Neuron (in vitro differentiated cells): ENCODE data around the gene ARHGEF26.

Experiments
- H2AFZ ChIP-seq: one replicate; pipeline ENCODE4 v1.6.1; 2013; ENCODE audit warnings: low read depth, mild to moderate bottlenecking, inconsistent platforms, low read length, moderate library complexity
- H3K27me3 ChIP-seq: one replicate; pipeline ENCODE4 v1.6.1; 2013; ENCODE audit warnings: low read length; ENCODE audit not compliant: insufficient read depth
- H3K36me3 ChIP-seq: one replicate; pipeline ENCODE4 v1.6.1; 2013; ENCODE audit warnings: low read length; ENCODE audit not compliant: insufficient read depth
- H3K4me1 ChIP-seq: one replicate; pipeline ENCODE4 v1.6.1; 2013; ENCODE audit warnings: low read length; ENCODE audit not compliant: insufficient read depth
- H3K4me3 ChIP-seq: 2 replicates; pipeline ENCODE4 v1.5.1; 2013; ENCODE audit warnings: mild to moderate bottlenecking, low read length, moderate library complexity
- H3K9me3 ChIP-seq: one replicate; pipeline ENCODE4 v1.6.1; 2013; ENCODE audit warnings: low read length

The ARHGEF26 gene

GRCh38 chr3:154144825-154145465, 23.8 kb downstream of the ARHGEF26 start:
- H2AFZ ChIP-seq: peak overlapping the region; percentile 5

GRCh38 chr3:154148541-154148940, 27.4 kb downstream of the ARHGEF26 start:
- H3K27me3 ChIP-seq: no peaks in the 10 kb centered on the region
- peaks cover 43% of the 10 kb centered on the region for H3K4me1 ChIP-seq
- H3K4me3 ChIP-seq: no peak overlapping the region
- no peaks in the 10 kb centered on the region for H3K9me3 ChIP-seq
- peaks cover 15% of the 10 kb centered on the region for H3K36me3 ChIP-seq
- H2AFZ ChIP-seq: no peak overlapping the region

More at GRCh38 chr3:154144825-154145465, 23.8 kb downstream of the ARHGEF26 start:
- no peaks in the 10 kb centered on the region for H3K27me3 ChIP-seq
- no peaks in the 10 kb centered on the region for H3K9me3 ChIP-seq
- H3K36me3 ChIP-seq: no peaks in the 10 kb centered on the region
- no peak overlapping the region for H3K4me3 ChIP-seq
- H3K4me1 ChIP-seq: peaks cover 38% of the 10 kb centered on the region

- no peaks in the 10 kb centered on the region for H3K27me3 ChIP-seq
- H2AFZ ChIP-seq: no peak overlapping the region
- H3K36me3 ChIP-seq: peaks cover 19% of the 10 kb centered on the region
- no peak overlapping the region for H3K4me3 ChIP-seq
- peaks cover 35% of the 10 kb centered on the region for H3K4me1 ChIP-seq
- H3K9me3 ChIP-seq: no peaks in the 10 kb centered on the region
Measured at GRCh38 chr3:154149286-154149685, 28.1 kb downstream of the ARHGEF26 start.

GRCh38 chr3:154151969-154152368, 30.8 kb downstream of the ARHGEF26 start:
- no peaks in the 10 kb centered on the region for H3K27me3 ChIP-seq
- H3K36me3 ChIP-seq: peaks cover 24% of the 10 kb centered on the region

GRCh38 chr3:154152741-154153140, 31.6 kb downstream of the ARHGEF26 start:
- no peaks in the 10 kb centered on the region for H3K9me3 ChIP-seq
- peaks cover 20% of the 10 kb centered on the region for H3K4me1 ChIP-seq
- no peak overlapping the region for H2AFZ ChIP-seq
- H3K27me3 ChIP-seq: no peaks in the 10 kb centered on the region
- no peak overlapping the region for H3K4me3 ChIP-seq
- peaks cover 24% of the 10 kb centered on the region for H3K36me3 ChIP-seq

More at GRCh38 chr3:154151969-154152368, 30.8 kb downstream of the ARHGEF26 start:
- H2AFZ ChIP-seq: no peak overlapping the region
- no peak overlapping the region for H3K4me3 ChIP-seq
- H3K9me3 ChIP-seq: no peaks in the 10 kb centered on the region
- H3K4me1 ChIP-seq: peaks cover 20% of the 10 kb centered on the region

- Histone ChIP-seq H3K4me3 (no peak overlapping the region), H3K36me3 (peaks cover 17% of the 10 kb centered on the region), H3K9me3 (no peaks in the 10 kb centered on the region), H3K4me1 (peaks cover 16% of the 10 kb centered on the region), H3K27me3 (no peaks in the 10 kb centered on the region), H2AFZ (no peak overlapping the region)
Measured at GRCh38 chr3:154156530-154156929, 35.3 kb downstream of the ARHGEF26 start.

- no peak overlapping the region for H3K4me3 ChIP-seq
- no peaks in the 10 kb centered on the region for H3K27me3 ChIP-seq
- no peaks in the 10 kb centered on the region for H3K9me3 ChIP-seq
- H2AFZ ChIP-seq: no peak overlapping the region
- H3K4me1 ChIP-seq: peaks cover 42% of the 10 kb centered on the region
- peaks cover 2% of the 10 kb centered on the region for H3K36me3 ChIP-seq
Measured at GRCh38 chr3:154161806-154162205, 40.6 kb downstream of the ARHGEF26 start.

- Histone ChIP-seq H2AFZ (no peak overlapping the region), H3K27me3 (no peaks in the 10 kb centered on the region), H3K4me3 (no peak overlapping the region), H3K9me3 (no peaks in the 10 kb centered on the region), H3K4me1 (peaks cover 42% of the 10 kb centered on the region), H3K36me3 (no peaks in the 10 kb centered on the region)
Measured at GRCh38 chr3:154164387-154164786, 43.2 kb downstream of the ARHGEF26 start.

- no peaks in the 10 kb centered on the region for H3K9me3 ChIP-seq
- peaks cover 16% of the 10 kb centered on the region for H3K4me1 ChIP-seq
- H3K36me3 ChIP-seq: no peaks in the 10 kb centered on the region
- H2AFZ ChIP-seq: no peak overlapping the region
- no peaks in the 10 kb centered on the region for H3K27me3 ChIP-seq
- no peak overlapping the region for H3K4me3 ChIP-seq
Measured at GRCh38 chr3:154168998-154169795, 48.0 kb downstream of the ARHGEF26 start.

GRCh38 chr3:154169796-154170110, 48.6 kb downstream of the ARHGEF26 start:
- Histone ChIP-seq H2AFZ (no peak overlapping the region), H3K27me3 (no peaks in the 10 kb centered on the region), H3K4me1 (peaks cover 11% of the 10 kb centered on the region), H3K9me3 (no peaks in the 10 kb centered on the region), H3K4me3 (no peak overlapping the region), H3K36me3 (no peaks in the 10 kb centered on the region)

GRCh38 chr3:154170300-154170699, 49.1 kb downstream of the ARHGEF26 start:
- Histone ChIP-seq H3K4me1 (peaks cover 7% of the 10 kb centered on the region), H2AFZ (no peak overlapping the region), H3K9me3 (no peaks in the 10 kb centered on the region), H3K36me3 (no peaks in the 10 kb centered on the region), H3K27me3 (no peaks in the 10 kb centered on the region), H3K4me3 (no peak overlapping the region)

- Histone ChIP-seq H2AFZ (no peak overlapping the region), H3K36me3 (no peaks in the 10 kb centered on the region)
Measured at GRCh38 chr3:154175041-154175440, 53.9 kb downstream of the ARHGEF26 start.

GRCh38 chr3:154176036-154176435, 54.8 kb downstream of the ARHGEF26 start:
- H3K4me3 ChIP-seq: no peak overlapping the region
- no peaks in the 10 kb centered on the region for H3K9me3 ChIP-seq
- no peaks in the 10 kb centered on the region for H3K27me3 ChIP-seq
- no peak overlapping the region for H2AFZ ChIP-seq
- no peaks in the 10 kb centered on the region for H3K36me3 ChIP-seq
- H3K4me1 ChIP-seq: peaks cover 8% of the 10 kb centered on the region

More at GRCh38 chr3:154175041-154175440, 53.9 kb downstream of the ARHGEF26 start:
- Histone ChIP-seq H3K27me3 (no peaks in the 10 kb centered on the region), H3K4me1 (peaks cover 2% of the 10 kb centered on the region), H3K4me3 (no peak overlapping the region), H3K9me3 (no peaks in the 10 kb centered on the region)
